Parathyroid adenoma (tissue), 2 donors: ENCODE data around the gene VWA8.

ENCODE experiments used
- H2AFZ ChIP-seq: fragments of 300-600 bp; sonication (generic); one replicate; pipeline ENCODE4 v1.7.0; 2017; ENCODE audit warnings: antibody characterized with exemption, mild to moderate bottlenecking
- H3K27ac ChIP-seq: fragments of 300-600 bp; sonication (generic); one replicate; pipeline ENCODE4 v1.7.0; 2017
- H3K27me3 ChIP-seq: fragments of 300-600 bp; sonication (generic); one replicate; pipeline ENCODE4 v1.7.0; 2017; ENCODE audit warnings: low read length; ENCODE audit not compliant: control insufficient read depth, insufficient read depth
- H3K36me3 ChIP-seq: fragments of 300-600 bp; sonication (generic); one replicate; pipeline ENCODE4 v1.7.0; 2017; ENCODE audit warnings: low read length; ENCODE audit not compliant: control insufficient read depth, insufficient read depth
- H3K4me1 ChIP-seq: fragments of 300-600 bp; sonication (generic); one replicate; pipeline ENCODE4 v1.7.0; 2017; ENCODE audit warnings: control low read depth
- H3K4me2 ChIP-seq: fragments of 300-600 bp; sonication (generic); one replicate; pipeline ENCODE4 v1.7.0; 2017; ENCODE audit warnings: low read length
- H3K4me3 ChIP-seq: fragments of 300-600 bp; sonication (generic); one replicate; pipeline ENCODE4 v1.7.0; 2017; ENCODE audit warnings: low read depth, low read length
- H3K79me2 ChIP-seq: fragments of 300-600 bp; sonication (generic); one replicate; pipeline ENCODE4 v1.7.0; 2017; ENCODE audit warnings: control low read depth
- H3K9ac ChIP-seq: fragments of 300-600 bp; sonication (generic); one replicate; pipeline ENCODE4 v1.7.0; 2017; ENCODE audit warnings: mild to moderate bottlenecking
- H3K9me3 ChIP-seq: fragments of 300-600 bp; sonication (generic); one replicate; pipeline ENCODE4 v1.7.0; 2017; ENCODE audit warnings: low read length; ENCODE audit not compliant: control insufficient read depth
- CTCF ChIP-seq: fragments of 300-600 bp; sonication (generic); IDR thresholded peaks from one replicate; pipeline ENCODE4 v1.7.0; 2017; ENCODE audit warnings: antibody characterized with exemption, mild to moderate bottlenecking
- donor health status: primary hyperparathyroidism.

Gene VWA8

GRCh38 chr13:41605319-41606285 lies 355.3 kb downstream of the VWA8 start:
- Histone ChIP-seq H2AFZ (no peak overlapping the region), H3K27me3 (no peaks in the 10 kb centered on the region), H3K9me3 (no peaks in the 10 kb centered on the region), H3K36me3 (no peaks in the 10 kb centered on the region), H3K9ac (no peak overlapping the region), H3K79me2 (no peaks in the 10 kb centered on the region), H3K4me3 (no peak overlapping the region), H3K4me1 (no peaks in the 10 kb centered on the region), H3K27ac (no peak overlapping the region), H3K4me2 (no peak overlapping the region)
- TF ChIP-seq CTCF, result no peak

GRCh38 chr13:41603917-41604316 lies 357.0 kb downstream of the VWA8 start:
- Histone ChIP-seq H3K9ac (no peak overlapping the region), H3K79me2 (no peaks in the 10 kb centered on the region), H3K36me3 (no peaks in the 10 kb centered on the region), H3K27me3 (no peaks in the 10 kb centered on the region), H3K27ac (no peak overlapping the region), H2AFZ (no peak overlapping the region), H3K4me2 (no peak overlapping the region), H3K4me1 (no peaks in the 10 kb centered on the region), H3K4me3 (no peak overlapping the region), H3K9me3 (no peaks in the 10 kb centered on the region)
- TF ChIP-seq CTCF, result no peak

- Histone ChIP-seq H3K27ac (no peak overlapping the region), H2AFZ (no peak overlapping the region), H3K4me3 (no peak overlapping the region), H3K9ac (no peak overlapping the region), H3K36me3 (no peaks in the 10 kb centered on the region), H3K27me3 (no peaks in the 10 kb centered on the region), H3K4me2 (no peak overlapping the region), H3K4me1 (no peaks in the 10 kb centered on the region), H3K9me3 (no peaks in the 10 kb centered on the region), H3K79me2 (no peaks in the 10 kb centered on the region)
- no peak for TF ChIP-seq CTCF
Observed at GRCh38 chr13:41601718-41602445, 359.0 kb downstream of the VWA8 start.

- Histone ChIP-seq H3K4me3 (no peak overlapping the region), H3K4me1 (no peaks in the 10 kb centered on the region), H3K36me3 (no peaks in the 10 kb centered on the region), H2AFZ (no peak overlapping the region), H3K9ac (no peak overlapping the region), H3K79me2 (no peaks in the 10 kb centered on the region), H3K9me3 (no peaks in the 10 kb centered on the region), H3K27ac (no peak overlapping the region), H3K4me2 (no peak overlapping the region), H3K27me3 (no peaks in the 10 kb centered on the region)
- no peak for TF ChIP-seq CTCF
Observed at GRCh38 chr13:41599619-41600018, 361.3 kb downstream of the VWA8 start.
